ENCODE results near the gene U2AF2. TPM values are rescaled to one million over a fixed set of nuclear protein-coding genes. Genes with fewer than 3 reads are reported as not detected.

Gene U2AF2
- total and polyA plus RNA-seq, 2 experiments from 2014 or later: 22.4 to 150 TPM

- 81 to 88% methylated on average over 12 of the region's 12 CpGs for WGBS, 2 experiments (ENCODE audit: low coverage in 1 of 2, low lambda C conversion rate in 2 of 2, missing lambda C conversion rate in 2 of 2)
- Histone ChIP-seq H2AFZ (no peak overlapping the region), H3K27me3 (replicated peaks; ENCODE audit: insufficient read depth) (no peaks in the 10 kb centered on the region), H3F3A (ENCODE audit: insufficient read depth) (peaks cover 13% of the 10 kb centered on the region; the same call in 1 of the 2 replicates), H3K4me1 (ENCODE audit: insufficient read depth) (no peaks in the 10 kb centered on the region), H3K79me2 (ENCODE audit: insufficient read depth) (0 out of 2 replicates have a peak, but pooled peaks cover 8% of the 10 kb centered on the region), H3K9me3 (ENCODE audit: low read depth) (no peaks in the 10 kb centered on the region), H4K20me1 (ENCODE audit: insufficient read depth) (no peaks in the 10 kb centered on the region), H3K9ac (no peak overlapping the region), H3K9me2 (ENCODE audit: insufficient read depth) (no peaks in the 10 kb centered on the region), H3K4me2 (ENCODE audit: unreplicated experiment) (no peak overlapping the region), H3K36me3 (ENCODE audit: low read depth) (no peaks in the 10 kb centered on the region), H3K27ac (no peak overlapping the region), H3K4me3 (no peak overlapping the region)
- no peak for DNase-seq
- no peak for TF ChIP-seq EZH2 (IDR thresholded peaks at IDR 0.05; ENCODE audit: insufficient read depth, poor library complexity, severe bottlenecking)
- no peak for TF ChIP-seq EZH2phosphoT487 (IDR thresholded peaks at IDR 0.05; ENCODE audit: insufficient read depth, low read depth)
- in situ Hi-C loops (cut with MboI): no loop called here
Measured at GRCh38 chr19:55620410-55621204, 34.2 kb upstream of the U2AF2 start.

DNA sequence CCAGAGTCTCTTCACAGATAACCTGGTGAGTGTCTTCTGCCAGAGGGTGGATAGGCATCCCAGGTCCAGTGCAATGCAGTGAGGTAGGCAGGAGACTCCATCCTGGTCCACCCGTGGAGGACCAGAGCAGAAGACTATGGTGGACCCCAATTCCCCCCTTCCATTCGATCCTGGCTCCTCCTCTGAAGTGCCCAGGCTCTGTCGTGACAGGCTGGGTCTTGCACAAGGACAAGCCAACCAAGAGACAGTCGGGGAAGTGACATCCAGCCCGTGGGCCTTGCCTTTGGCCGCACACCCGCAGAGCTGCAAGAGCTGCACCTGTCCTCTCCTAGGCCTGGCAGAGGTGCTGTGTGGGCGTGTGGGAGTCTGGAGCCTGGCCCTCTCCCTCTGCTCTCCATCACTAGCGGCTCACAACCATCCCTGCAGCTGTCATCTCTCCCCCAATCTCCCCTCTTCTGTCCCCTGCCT lies 33.6 kb upstream of the U2AF2 start:
- Histone ChIP-seq H3K4me2 (ENCODE audit: unreplicated experiment) (no peak overlapping the region), H4K20me1 (ENCODE audit: insufficient read depth) (no peaks in the 10 kb centered on the region), H3K36me3 (ENCODE audit: low read depth) (no peaks in the 10 kb centered on the region), H3K9ac (no peak overlapping the region), H3K27ac (no peak overlapping the region), H3K9me3 (ENCODE audit: low read depth) (no peaks in the 10 kb centered on the region), H3F3A (ENCODE audit: insufficient read depth) (peaks cover 13% of the 10 kb centered on the region; the same call in 1 of the 2 replicates), H3K27me3 (replicated peaks; ENCODE audit: insufficient read depth) (no peaks in the 10 kb centered on the region), H3K9me2 (ENCODE audit: insufficient read depth) (no peaks in the 10 kb centered on the region), H3K4me1 (ENCODE audit: insufficient read depth) (no peaks in the 10 kb centered on the region), H2AFZ (no peak overlapping the region), H3K79me2 (ENCODE audit: insufficient read depth) (0 out of 2 replicates have a peak, but pooled peaks cover 8% of the 10 kb centered on the region), H3K4me3 (no peak overlapping the region)
- no peak for DNase-seq
- in situ Hi-C loops (cut with MboI): no loop called here
- TF ChIP-seq EZH2 (IDR thresholded peaks at IDR 0.05; ENCODE audit: insufficient read depth, poor library complexity, severe bottlenecking) (no peak), EZH2phosphoT487 (IDR thresholded peaks at IDR 0.05; ENCODE audit: insufficient read depth, low read depth) (no peak)
- 63 to 76% methylated on average over 6 to 9 of the region's 9 CpGs for WGBS, 2 experiments (ENCODE audit: low coverage in 1 of 2, low lambda C conversion rate in 2 of 2, missing lambda C conversion rate in 2 of 2)

DNA sequence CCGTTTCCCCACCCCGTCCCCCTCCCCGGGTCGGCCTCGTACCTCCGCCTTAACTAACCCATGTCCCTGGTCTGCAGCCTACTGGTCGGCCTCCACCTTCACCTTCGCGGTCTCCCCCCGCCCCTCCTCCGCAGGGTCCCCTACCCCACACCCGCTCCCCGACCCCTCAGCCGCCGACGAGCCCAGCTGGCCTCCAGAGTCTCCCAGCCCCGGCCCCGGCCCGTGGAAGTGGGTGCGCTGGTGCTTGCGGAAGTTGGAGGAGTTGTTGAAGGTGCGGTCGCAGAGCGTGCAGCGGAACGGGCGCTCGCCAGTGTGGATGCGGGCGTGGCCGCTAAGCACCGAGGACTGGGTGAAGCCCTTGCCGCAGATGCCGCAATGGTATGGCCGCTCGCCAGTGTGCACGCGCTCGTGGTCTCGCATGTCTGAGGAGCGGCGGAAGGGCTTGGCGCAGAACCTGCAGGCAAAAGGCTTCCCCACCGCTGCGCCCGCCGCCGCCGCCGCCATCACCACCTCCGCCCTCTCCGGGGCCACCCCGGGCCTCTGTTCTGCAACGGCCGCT lies 33.1 kb upstream of the U2AF2 start:
- no peaks in the 10 kb centered on the region for H3K4me1 ChIP-seq (ENCODE audit: insufficient read depth)
- 0 out of 2 replicates have a peak, but pooled peaks cover 8% of the 10 kb centered on the region for H3K79me2 ChIP-seq (ENCODE audit: insufficient read depth)
- no peaks in the 10 kb centered on the region for H3K9me2 ChIP-seq (ENCODE audit: insufficient read depth)
- no peak overlapping the region for H3K9ac ChIP-seq
- no peaks in the 10 kb centered on the region for H3K36me3 ChIP-seq (ENCODE audit: low read depth)
- H3K27ac ChIP-seq: no peak overlapping the region
- peaks cover 13% of the 10 kb centered on the region; the same call in 1 of the 2 replicates for H3F3A ChIP-seq (ENCODE audit: insufficient read depth)
- in situ Hi-C loops (cut with MboI): no loop called here
- no peak overlapping the region for H3K4me2 ChIP-seq (ENCODE audit: unreplicated experiment)
- H3K4me3 ChIP-seq: no peak overlapping the region
- no peaks in the 10 kb centered on the region for H3K9me3 ChIP-seq (ENCODE audit: low read depth)
- H3K27me3 ChIP-seq (replicated peaks; ENCODE audit: insufficient read depth): no peaks in the 10 kb centered on the region
- TF ChIP-seq EZH2phosphoT487 (IDR thresholded peaks at IDR 0.05; ENCODE audit: insufficient read depth, low read depth): no peak
- no peak for TF ChIP-seq EZH2 (IDR thresholded peaks at IDR 0.05; ENCODE audit: insufficient read depth, poor library complexity, severe bottlenecking)
- no peak overlapping the region for H2AFZ ChIP-seq
- no peak for DNase-seq
- 93 to 97% methylated on average over 29 to 53 of the region's 55 CpGs for WGBS, 2 experiments (ENCODE audit: low coverage in 1 of 2, low lambda C conversion rate in 2 of 2, missing lambda C conversion rate in 2 of 2)
- no peaks in the 10 kb centered on the region for H4K20me1 ChIP-seq (ENCODE audit: insufficient read depth)

- in situ Hi-C loops (cut with MboI): no loop called here
- Histone ChIP-seq H3K4me1 (ENCODE audit: insufficient read depth) (no peaks in the 10 kb centered on the region), H3K36me3 (ENCODE audit: low read depth) (no peaks in the 10 kb centered on the region), H3K9me2 (ENCODE audit: insufficient read depth) (no peaks in the 10 kb centered on the region), H4K20me1 (ENCODE audit: insufficient read depth) (no peaks in the 10 kb centered on the region), H3K27ac (no peak overlapping the region), H3K9ac (no peak overlapping the region), H2AFZ (no peak overlapping the region), H3K27me3 (replicated peaks; ENCODE audit: insufficient read depth) (no peaks in the 10 kb centered on the region), H3K4me2 (ENCODE audit: unreplicated experiment) (no peak overlapping the region), H3F3A (ENCODE audit: insufficient read depth) (peaks cover 13% of the 10 kb centered on the region; the same call in 1 of the 2 replicates), H3K9me3 (ENCODE audit: low read depth) (no peaks in the 10 kb centered on the region), H3K4me3 (no peak overlapping the region), H3K79me2 (ENCODE audit: insufficient read depth) (0 out of 2 replicates have a peak, but pooled peaks cover 8% of the 10 kb centered on the region)
- 94 to 95% methylated on average over 34 to 40 of the region's 40 CpGs for WGBS, 2 experiments (ENCODE audit: low coverage in 1 of 2, low lambda C conversion rate in 2 of 2, missing lambda C conversion rate in 2 of 2)
- no peak for DNase-seq
- no peak for TF ChIP-seq EZH2 (IDR thresholded peaks at IDR 0.05; ENCODE audit: insufficient read depth, poor library complexity, severe bottlenecking)
- no peak for TF ChIP-seq EZH2phosphoT487 (IDR thresholded peaks at IDR 0.05; ENCODE audit: insufficient read depth, low read depth)
Measured at GRCh38 chr19:55622242-55622969, 32.4 kb upstream of the U2AF2 start.

All from GM23248 (cell line).